ENCODE results near the gene SLC44A4.
"Not testable (repeated sequence)": the region's sequence is repeated elsewhere in the genome, so short reads cannot be mapped to it uniquely, and the experiment has no call there.

Gene SLC44A4

DNA sequence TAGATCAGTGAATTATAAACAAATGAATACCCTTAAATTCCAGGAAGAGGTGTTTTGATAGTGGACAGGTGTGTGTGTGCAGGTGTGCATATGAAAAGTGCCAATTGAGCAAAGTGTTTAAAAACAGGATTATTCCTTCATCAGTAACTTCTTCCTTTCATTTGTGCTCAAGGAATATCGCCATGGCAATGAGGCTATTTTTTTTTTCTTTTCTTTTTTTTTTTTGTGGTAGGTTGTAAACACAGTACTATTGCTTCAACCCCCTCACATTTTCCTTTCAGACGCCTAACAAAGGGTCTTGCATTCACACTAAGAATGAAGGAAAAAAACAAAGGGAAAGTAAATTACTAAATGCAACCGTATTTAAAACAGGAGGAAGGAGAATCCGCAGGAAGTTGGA, 53.2 kb downstream of the SLC44A4 start:
- H3K4me2 ChIP-seq (ENCODE audit: low read length): no peak overlapping the region
- H3K36me3 ChIP-seq (replicated peaks; ENCODE audit: low read depth, low read length): no peaks in the 10 kb centered on the region
- peaks cover 26% of the 10 kb centered on the region for H3K4me1 ChIP-seq (ENCODE audit: low read length)
- no peaks in the 10 kb centered on the region for H3K27me3 ChIP-seq (ENCODE audit: low read depth, low read length)
- no peaks in the 10 kb centered on the region for H4K20me1 ChIP-seq (ENCODE audit: insufficient read depth, low read length)
- H3K4me3 ChIP-seq (ENCODE audit: low read length): no peak overlapping the region
- H3K27ac ChIP-seq (ENCODE audit: low read length): no peak overlapping the region
- H3K9ac ChIP-seq (ENCODE audit: low read length): no peak overlapping the region
- TF ChIP-seq, protein P1, sequence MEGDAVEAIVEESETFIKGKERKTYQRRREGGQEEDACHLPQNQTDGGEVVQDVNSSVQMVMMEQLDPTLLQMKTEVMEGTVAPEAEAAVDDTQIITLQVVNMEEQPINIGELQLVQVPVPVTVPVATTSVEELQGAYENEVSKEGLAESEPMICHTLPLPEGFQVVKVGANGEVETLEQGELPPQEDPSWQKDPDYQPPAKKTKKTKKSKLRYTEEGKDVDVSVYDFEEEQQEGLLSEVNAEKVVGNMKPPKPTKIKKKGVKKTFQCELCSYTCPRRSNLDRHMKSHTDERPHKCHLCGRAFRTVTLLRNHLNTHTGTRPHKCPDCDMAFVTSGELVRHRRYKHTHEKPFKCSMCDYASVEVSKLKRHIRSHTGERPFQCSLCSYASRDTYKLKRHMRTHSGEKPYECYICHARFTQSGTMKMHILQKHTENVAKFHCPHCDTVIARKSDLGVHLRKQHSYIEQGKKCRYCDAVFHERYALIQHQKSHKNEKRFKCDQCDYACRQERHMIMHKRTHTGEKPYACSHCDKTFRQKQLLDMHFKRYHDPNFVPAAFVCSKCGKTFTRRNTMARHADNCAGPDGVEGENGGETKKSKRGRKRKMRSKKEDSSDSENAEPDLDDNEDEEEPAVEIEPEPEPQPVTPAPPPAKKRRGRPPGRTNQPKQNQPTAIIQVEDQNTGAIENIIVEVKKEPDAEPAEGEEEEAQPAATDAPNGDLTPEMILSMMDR (IDR thresholded peaks at IDR 0.05; ENCODE audit: low read depth, low read length): no peak
- TF ChIP-seq EZH2phosphoT487 (IDR thresholded peaks at IDR 0.05; ENCODE audit: low read depth): no peak
- H3K9me3 ChIP-seq (ENCODE audit: insufficient read depth, low read length): no peaks in the 10 kb centered on the region
- no peaks in the 10 kb centered on the region for H3K79me2 ChIP-seq (ENCODE audit: low read length)
- no peak overlapping the region for H2AFZ ChIP-seq (ENCODE audit: low read depth, low read length)

DNA sequence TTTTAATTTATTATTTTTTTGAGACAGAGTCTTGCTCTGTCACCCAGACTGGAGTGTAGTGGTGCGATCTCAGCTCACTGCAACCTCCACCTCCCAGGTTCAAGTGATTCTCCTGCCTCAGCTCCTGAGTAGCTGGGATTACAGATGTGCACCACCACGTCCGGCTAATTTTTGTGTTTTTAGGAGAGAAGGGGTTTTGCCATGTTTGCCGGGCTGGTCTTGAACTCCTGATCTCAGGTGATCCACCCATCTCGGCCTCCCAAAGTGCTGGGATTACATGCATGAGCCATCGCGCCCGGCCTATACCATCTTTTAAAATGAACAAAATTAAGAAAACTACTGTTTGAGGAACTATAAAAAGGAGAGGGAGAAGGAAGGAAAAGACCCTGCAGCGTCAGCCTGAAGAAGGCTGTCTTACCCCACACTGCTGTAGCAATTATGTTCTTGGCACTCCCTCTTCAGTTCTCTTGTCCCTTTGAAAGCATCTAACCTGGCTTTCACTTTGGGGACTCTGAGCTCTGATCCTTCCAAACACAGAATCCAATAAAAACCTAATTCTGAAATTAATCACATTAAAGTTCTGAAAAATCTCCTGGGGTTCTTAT, 55.1 kb downstream of the SLC44A4 start:
- H4K20me1 ChIP-seq (ENCODE audit: insufficient read depth, low read length); H3K9me3 ChIP-seq (ENCODE audit: insufficient read depth, low read length); H3K27me3 ChIP-seq (ENCODE audit: low read depth, low read length); H3K4me2 ChIP-seq (ENCODE audit: low read length); H2AFZ ChIP-seq (ENCODE audit: low read depth, low read length); H3K9ac ChIP-seq (ENCODE audit: low read length); H3K79me2 ChIP-seq (ENCODE audit: low read length); H3K4me3 ChIP-seq (ENCODE audit: low read length); H3K36me3 ChIP-seq (replicated peaks; ENCODE audit: low read depth, low read length): not testable (repeated sequence)
- H3K4me1 ChIP-seq (ENCODE audit: low read length): peaks cover 26% of the 10 kb centered on the region
- 0 out of 2 replicates have a peak overlapping the region, but pooled peaks have one; percentile 87 for H3K27ac ChIP-seq (ENCODE audit: low read length)

DNA sequence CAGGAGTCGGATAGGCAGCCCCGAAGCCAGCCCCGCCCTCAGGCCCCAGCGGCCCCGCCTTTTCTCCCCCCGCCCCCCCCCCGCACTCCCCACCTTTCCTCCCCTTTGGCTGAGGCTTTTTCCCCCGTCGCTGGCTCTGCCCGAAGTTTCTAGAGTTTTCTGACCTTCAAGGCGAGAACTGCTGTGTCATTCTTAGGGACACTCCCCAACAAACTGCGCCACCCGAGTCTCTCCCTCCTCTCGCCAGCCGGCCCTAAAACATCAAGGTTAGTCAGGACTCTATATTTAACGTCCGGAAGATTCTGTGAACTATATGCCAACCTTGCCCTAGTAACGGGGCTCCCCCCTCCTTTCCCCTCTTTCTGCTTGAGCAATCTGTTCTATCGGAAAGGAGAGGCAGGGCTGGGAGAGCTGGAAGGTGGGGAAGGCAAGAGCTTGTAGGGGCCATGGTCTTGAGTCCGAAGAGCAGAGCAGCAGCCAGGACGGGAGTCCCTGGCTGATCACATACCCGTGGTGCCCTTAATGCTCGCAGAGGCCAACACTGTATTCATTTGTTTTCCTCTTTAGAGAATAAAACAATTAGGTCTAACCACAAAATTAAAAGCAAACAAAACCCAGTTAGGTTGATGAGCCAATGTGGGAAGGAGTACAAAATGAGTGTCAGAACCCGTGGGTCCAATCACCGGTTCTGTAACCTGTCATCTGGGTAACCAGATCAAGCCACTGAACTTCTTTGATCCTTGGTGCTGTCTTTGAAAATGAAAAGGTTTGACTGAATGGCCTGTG, 56.6 kb downstream of the SLC44A4 start:
- Histone ChIP-seq H3K4me1 (ENCODE audit: low read length) (peaks cover 26% of the 10 kb centered on the region), H3K9ac (ENCODE audit: low read length) (peak overlapping the region; percentile 81), H3K79me2 (ENCODE audit: low read length) (no peaks in the 10 kb centered on the region), H3K36me3 (replicated peaks; ENCODE audit: low read depth, low read length) (no peaks in the 10 kb centered on the region), H3K27ac (ENCODE audit: low read length) (peak overlapping the region; percentile 87), H3K4me3 (ENCODE audit: low read length) (peak overlapping the region; percentile 79), H4K20me1 (ENCODE audit: insufficient read depth, low read length) (no peaks in the 10 kb centered on the region), H2AFZ (ENCODE audit: low read depth, low read length) (peak overlapping the region; percentile 48; the same call in 1 of the 2 replicates), H3K9me3 (ENCODE audit: insufficient read depth, low read length) (no peaks in the 10 kb centered on the region), H3K27me3 (ENCODE audit: low read depth, low read length) (no peaks in the 10 kb centered on the region), H3K4me2 (ENCODE audit: low read length) (peak overlapping the region; percentile 90)
- no peak for TF ChIP-seq EZH2phosphoT487 (IDR thresholded peaks at IDR 0.05; ENCODE audit: low read depth)
- TF ChIP-seq, protein P1 (IDR thresholded peaks at IDR 0.05; ENCODE audit: low read depth, low read length): no peak

DNA sequence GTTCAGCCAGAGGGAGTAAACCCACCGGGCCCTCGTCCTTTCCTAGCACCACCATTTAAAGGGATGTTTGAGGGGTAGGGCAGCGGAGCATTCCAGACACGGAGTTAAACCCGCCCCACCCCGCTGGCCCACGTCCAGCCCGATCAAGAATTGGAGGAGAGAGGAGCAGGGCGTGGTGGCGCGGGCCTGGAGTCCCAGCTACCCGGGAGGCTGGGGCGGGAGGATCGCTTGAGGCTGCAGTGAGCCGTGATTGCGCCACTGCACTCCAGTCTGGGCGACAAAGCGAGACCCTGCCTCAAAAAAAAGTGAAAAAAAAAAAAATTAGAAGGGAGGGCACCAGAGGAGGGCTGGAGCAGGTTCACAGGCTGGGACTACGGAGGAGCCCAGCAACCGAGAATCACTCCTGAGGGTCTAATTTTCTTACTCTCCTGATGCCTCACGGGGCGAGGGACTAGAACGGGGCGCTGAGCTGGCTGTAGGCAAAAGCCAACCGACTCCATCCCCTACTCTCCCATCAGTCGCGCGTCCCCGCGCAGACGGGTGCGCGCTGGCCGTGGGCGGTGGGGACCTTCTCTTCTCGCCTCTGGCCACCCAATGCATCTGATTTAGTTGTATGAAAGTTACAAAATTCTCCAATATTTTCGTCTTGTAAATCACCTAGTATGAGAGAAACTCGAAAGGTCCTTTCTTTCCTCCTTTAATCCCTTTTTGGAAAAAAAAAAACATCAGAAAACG, 57.3 kb downstream of the SLC44A4 start:
- Histone ChIP-seq H3K36me3 (replicated peaks; ENCODE audit: low read depth, low read length) (no peaks in the 10 kb centered on the region), H3K9me3 (ENCODE audit: insufficient read depth, low read length) (no peaks in the 10 kb centered on the region), H3K27me3 (ENCODE audit: low read depth, low read length) (no peaks in the 10 kb centered on the region), H3K4me1 (ENCODE audit: low read length) (peaks cover 23% of the 10 kb centered on the region), H3K4me3 (ENCODE audit: low read length) (peak overlapping the region; percentile 79), H2AFZ (ENCODE audit: low read depth, low read length) (no peak overlapping the region), H3K27ac (ENCODE audit: low read length) (peak overlapping the region; percentile 87), H4K20me1 (ENCODE audit: insufficient read depth, low read length) (no peaks in the 10 kb centered on the region), H3K9ac (ENCODE audit: low read length) (peak overlapping the region; percentile 81), H3K4me2 (ENCODE audit: low read length) (peak overlapping the region; percentile 67), H3K79me2 (ENCODE audit: low read length) (no peaks in the 10 kb centered on the region)
- TF ChIP-seq EZH2phosphoT487 (IDR thresholded peaks at IDR 0.05; ENCODE audit: low read depth): no peak
- TF ChIP-seq, protein P1 (IDR thresholded peaks at IDR 0.05; ENCODE audit: low read depth, low read length): no peak

DNA sequence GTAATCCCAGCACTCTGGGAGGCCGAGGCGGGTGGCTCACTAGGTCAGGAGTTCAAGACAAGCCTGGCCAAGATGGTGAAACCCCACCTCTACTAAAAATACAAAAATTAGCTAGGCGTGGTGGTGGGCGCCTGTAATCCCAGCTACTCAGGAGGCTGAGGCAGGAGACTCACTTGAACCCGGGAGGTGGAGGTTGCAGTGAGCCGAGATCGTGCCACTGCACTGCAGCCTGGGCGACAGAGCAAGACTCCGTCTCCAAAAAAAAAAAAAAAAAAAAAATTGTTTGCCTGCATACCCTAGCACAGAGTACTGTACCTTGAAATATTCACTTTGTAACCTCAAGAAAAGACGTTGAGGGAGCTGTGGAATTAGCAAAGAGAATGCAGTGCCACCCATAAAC, 58.4 kb downstream of the SLC44A4 start:
- not testable (repeated sequence) for H3K27ac ChIP-seq (ENCODE audit: low read length)

More for the DNA sequence above, 58.4 kb downstream of the SLC44A4 start:
- Histone ChIP-seq H3K4me3 (ENCODE audit: low read length) (peak overlapping the region; percentile 79; the same call in 1 of the 2 replicates), H3K4me1 (ENCODE audit: low read length) (peaks cover 21% of the 10 kb centered on the region), H3K4me2 (ENCODE audit: low read length) (peak overlapping the region; percentile 67; the same call in 1 of the 2 replicates)
- not testable (repeated sequence) for H3K9ac ChIP-seq (ENCODE audit: low read length); H2AFZ ChIP-seq (ENCODE audit: low read depth, low read length); H3K36me3 ChIP-seq (replicated peaks; ENCODE audit: low read depth, low read length); H3K79me2 ChIP-seq (ENCODE audit: low read length); H4K20me1 ChIP-seq (ENCODE audit: insufficient read depth, low read length); H3K27me3 ChIP-seq (ENCODE audit: low read depth, low read length); H3K9me3 ChIP-seq (ENCODE audit: insufficient read depth, low read length)

Data from OCI-LY3 (cell line).